ENCODE results near the gene D2HGDH.
"Not testable (repeated sequence)": the region's sequence is repeated elsewhere in the genome, so short reads cannot be mapped to it uniquely, and the experiment has no call there.

The D2HGDH gene

GRCh38 chr2:241771286-241772062, 37.0 kb downstream of the D2HGDH start:
- DNase-seq: no peak

GRCh38 chr2:241772063-241772499, 37.7 kb downstream of the D2HGDH start:
- DNase-seq: no peak

- DNase-seq: no peak
Measured at GRCh38 chr2:241773511-241774418, 39.3 kb downstream of the D2HGDH start.

DNA sequence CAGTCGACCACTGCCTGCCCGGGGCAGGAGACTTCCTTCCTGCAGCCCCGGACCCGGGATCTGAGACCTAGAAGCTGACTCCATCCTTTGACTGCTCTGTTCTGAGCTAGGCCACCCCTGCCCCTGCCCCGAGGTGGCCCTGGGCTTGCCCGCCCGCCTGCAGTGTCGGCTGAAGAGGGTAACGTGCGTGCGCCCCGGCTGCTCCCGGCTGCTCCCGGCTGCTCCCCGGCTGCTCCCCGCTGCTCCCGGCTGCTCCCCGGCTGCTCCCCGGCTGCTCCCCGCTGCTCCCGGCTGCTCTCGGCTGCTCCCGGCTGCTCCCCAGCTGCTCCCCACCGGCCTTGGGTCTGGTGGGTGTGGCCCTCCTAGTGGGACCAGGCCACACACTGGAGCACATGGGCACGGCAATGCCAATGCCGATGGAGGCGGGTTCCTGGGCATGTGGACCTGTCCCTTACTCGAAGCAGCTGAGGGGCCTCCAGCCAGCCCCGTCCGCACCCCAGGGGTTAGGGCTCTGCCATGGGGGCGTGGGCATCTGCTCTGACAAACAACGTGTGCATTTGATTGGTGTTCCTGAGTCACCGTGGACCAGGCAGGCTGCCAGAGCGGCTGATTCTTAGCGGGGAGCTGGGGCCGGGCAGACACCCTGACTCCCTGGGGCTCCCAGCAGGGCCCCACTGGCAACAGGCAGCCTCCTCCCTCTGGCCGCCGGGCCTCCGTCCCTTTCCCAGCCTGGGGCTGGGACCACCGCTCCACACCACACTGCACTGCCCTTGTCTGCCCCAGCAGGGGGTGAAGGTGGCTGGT, 40.2 kb downstream of the D2HGDH start:
- no peak for DNase-seq

GRCh38 chr2:241775223-241776177, 41.1 kb downstream of the D2HGDH start:
- no peak for DNase-seq

DNA sequence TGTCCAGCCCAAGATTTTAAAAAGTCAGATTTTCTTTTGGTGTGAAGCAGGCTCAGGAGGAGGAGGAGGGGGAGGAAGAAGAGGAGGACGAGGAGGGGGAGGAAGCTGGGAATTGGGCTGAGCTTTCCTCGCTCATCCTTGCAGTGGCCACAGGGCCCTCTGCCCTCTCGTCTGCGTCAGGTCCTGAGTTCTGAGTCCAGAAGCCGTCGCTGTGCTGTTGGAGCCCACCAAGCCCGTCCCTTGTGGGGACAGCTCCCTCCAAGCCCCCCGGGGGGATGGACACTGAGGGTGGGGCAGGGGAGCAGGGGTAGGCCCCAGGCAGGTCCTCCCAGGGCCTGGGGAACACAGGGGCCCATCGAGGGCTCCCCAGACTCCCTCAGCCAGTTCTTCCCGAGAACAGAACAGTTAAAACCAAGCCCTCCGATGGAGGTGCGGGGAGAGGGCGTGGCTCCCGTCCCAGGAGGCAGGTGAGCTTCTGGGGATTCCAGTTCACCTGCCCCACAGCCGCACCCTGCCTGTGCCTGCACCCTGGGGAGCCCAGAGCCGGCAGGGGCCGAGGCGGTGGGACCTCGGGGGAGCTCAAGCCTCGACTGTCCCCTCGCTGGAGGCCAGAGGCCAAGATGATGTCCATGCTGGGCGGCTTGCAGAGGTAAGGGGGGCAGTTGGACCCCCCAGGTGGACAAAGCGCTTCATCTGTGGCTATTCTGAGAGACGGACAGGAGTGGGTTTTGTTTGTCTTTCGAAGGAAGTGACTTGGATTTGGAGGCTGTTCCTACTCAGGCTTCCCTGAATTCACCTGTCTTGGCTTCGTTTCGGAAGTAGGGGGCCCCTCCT, 42.1 kb downstream of the D2HGDH start, which contains the start of gene GAL3ST2:
Gene GAL3ST2, plus strand, starts transcription at position 487 of the 834 bp plus-strand sequence. Its CDS starts 134 bp downstream, at position 621.
- no peak for DNase-seq

- no peak for DNase-seq
Measured at GRCh38 chr2:241777170-241777685, 42.8 kb downstream of the D2HGDH start.

DNA sequence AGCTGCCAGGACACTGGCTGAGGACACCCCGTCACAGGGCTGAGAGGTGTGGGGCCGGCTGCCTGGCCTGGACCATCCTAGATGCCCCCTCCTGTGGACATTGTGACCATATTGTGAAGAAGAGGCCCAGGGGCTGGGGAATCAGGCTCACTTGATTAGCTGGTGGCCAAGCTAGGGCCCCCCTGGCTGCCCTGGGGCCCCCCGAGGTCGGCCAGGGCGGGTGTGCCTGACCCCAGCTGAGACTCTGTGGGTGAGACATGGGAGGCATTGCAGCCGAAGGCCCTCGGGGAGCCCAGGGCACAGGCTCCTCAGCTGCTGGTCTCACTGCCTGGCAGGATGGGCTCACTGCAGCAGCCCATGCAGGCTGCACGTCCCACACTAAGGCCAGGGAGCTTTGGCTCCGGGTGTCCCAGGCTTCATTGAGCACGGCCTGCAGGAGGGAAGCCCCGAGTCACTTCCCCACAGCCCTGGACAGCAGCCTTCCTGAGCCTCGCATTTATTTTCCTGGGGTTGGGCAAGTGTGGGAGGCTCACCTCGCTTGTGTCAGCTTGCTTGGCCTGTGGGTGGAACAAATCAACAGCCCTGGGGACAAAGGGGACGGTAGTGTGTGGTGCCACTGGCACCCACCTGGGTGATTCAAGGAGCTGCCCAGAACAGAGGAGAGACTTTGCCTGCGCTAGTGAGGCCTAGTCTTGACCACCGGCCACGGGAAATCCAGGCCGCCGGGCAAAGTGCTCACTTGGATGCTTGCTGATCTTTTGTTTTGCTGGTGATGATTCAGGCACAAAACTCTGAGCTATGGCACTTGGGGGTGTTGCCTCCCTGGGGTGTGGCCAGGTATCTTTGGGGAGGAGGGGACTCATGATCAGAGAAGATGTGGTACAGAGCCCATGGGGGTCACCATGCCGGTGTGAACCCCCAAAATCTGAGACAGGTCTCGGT, 43.5 kb downstream of the D2HGDH start:
- DNase-seq: no peak

GRCh38 chr2:241780939-241781569, 46.6 kb downstream of the D2HGDH start:
- no peak for DNase-seq

DNA sequence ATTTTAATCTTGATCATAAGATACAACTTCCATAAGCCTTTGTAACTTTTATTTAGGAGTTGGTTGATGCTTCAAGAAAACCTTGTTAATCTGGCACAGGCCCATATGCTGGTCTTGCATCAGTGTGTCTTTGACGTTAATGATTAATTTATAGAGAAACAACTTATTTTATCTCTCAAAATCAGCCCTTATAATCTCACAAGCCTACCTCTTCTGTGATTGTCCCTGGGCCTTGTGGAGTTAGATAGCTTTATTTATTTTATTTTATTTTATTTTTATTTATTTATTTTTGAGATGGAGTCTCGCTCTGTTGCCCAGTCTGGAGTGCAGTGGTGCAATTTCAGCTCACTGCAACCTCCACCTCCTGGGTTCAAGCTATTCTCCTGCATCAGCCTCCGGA, 47.6 kb downstream of the D2HGDH start:
- DNase-seq: not testable (repeated sequence)

GRCh38 chr2:241788135-241788534, 53.7 kb downstream of the D2HGDH start:
- no peak for DNase-seq

DNA sequence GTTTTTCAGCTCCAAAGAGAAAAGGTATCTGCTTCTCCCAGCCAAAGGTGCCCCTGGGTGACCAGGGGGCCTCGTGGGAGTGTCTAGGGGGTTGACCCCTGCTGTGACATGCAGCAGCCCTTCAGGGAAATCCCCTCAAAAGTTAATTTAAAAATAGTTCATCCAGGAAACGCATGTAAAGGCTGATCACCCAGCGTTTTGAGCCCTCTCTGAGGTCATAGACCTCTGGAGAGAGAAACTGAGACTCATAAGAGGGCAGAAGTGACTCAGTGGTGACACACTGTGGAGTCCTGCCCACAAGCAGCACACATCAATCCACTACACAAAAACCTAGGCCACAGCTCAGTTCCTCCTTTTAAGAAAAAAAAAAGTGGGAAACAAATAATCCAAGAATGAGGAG, 54.1 kb downstream of the D2HGDH start:
- no peak for DNase-seq

DNA sequence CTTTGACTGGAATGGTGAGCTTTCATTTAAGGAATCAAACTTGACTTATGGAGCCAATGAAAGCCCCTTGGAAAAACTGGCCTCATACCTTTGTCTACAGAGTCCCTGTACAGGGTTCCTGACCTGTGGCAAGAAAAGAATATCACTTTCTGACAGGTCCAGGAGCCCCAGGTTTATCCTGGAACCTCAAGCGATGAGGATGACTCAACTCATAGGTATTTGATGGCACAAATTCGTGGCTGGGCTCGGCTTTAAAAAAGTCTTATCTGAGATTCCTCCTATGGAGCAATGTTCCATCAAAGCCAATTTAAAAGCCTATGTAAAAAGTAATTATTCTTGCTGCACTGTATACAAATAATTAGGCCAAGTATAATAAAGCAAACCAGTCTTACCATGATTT, 57.0 kb downstream of the D2HGDH start:
- DNase-seq: not testable (repeated sequence)

- no peak for DNase-seq
Measured at GRCh38 chr2:241793385-241793784, 59.0 kb downstream of the D2HGDH start.

GRCh38 chr2:241794250-241794823, 59.9 kb downstream of the D2HGDH start:
- DNase-seq: peak; percentile 0

DNA sequence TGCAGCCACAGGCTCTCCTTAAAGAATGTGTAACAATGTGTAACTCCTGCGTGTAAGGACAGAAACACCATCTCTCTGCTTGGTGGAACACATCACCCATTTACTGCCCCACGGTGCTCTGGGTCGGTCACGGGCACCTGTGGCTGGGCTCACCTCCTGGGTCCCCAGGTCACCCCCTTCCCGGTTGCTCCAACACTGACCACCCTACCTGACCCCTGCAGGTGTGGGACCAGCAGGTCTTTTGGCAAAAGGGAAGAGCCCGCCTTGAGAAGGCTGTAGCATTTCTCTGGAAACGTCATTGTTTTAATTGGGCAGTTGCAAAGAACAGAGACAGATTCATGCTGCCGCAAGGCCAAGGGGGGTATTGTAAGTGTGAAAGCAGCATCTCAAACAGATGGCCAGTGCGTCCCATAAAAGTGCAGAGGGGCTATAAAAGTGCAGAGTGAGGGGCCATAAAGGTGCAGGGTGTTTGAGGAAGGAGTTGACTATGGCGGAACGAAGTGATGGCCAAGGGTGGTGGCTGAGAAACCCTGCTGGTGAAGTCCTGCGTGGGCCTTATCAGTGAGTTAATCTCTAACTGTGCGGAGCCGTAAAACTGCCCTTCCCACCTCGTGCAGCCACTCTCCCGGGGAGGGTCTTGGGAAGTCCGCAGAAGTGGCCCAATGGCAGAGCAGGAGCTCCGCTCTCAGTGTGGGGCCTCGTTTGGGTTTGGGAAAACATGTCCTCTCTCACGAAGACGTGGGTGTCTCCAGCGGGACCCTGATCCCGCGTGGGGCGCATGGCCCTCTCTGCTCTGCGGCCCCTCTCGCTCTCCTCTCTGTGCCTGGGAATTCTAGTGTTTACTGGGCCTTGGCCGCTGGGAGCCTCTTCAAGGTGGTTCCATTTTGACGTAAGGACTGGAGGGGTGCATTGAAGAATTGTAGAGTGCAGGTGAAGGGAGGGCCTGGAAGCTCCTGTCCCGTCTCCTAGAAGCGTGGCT, 60.9 kb downstream of the D2HGDH start:
- no peak for DNase-seq

DNA sequence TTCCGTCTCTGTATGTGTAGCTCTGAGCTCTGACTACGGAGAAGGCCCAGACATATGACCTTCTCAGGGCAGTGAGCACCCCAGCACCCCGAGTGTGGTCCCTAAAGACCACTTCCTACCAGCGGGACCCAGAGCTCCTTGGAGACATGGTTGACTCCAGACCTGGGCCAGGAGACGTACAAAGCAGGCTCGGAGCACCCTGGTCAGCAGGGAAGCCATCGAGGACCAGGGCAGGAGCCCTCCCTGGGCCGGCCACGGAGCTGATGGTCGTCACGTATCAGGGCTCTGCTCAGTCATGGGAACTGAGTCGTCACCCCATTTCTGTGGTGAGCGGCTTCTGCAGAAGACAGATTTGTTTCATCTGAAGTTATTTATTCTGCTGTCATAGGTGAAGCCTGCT, 61.8 kb downstream of the D2HGDH start:
- DNase-seq: no peak

Measured in activated CD4-positive, alpha-beta T cell treated with anti-CD3 and anti-CD28 coated beads, Interleukin-2, amount 50 U/mL, for 1 hour (primary cell).